Esophagus squamous epithelium (tissue), 4 donors: Measurements from ENCODE around the gene SSR4.

Experiments used
- CTCF ChIP-seq, 6 experiments: fragments of 450-650 bp in 4 of 6; fragments of 200-600 bp in 2 of 6; sonication (generic) in 2 of 6; IDR thresholded peaks; one replicate each; pipeline ENCODE4 v1.5.1; 2016 to 2019; ENCODE audit warnings: antibody characterized with exemption in 6 of 6, mild to moderate bottlenecking in 4 of 6, moderate library complexity in 4 of 6
- POLR2A ChIP-seq, 4 donors: fragments of 450-650 bp; IDR thresholded peaks; one replicate each; pipeline ENCODE4 v1.6.1; 2017; ENCODE audit warnings: antibody characterized with exemption in 4 of 4, mild to moderate bottlenecking in 4 of 4, moderate library complexity in 3 of 4

- TF ChIP-seq POLR2A (IDR thresholded peaks at IDR 0.05) (no peak), CTCF (IDR thresholded peaks at IDR 0.05) (no peak)
Observed at GRCh38 chrX:153825042-153825441, 30.6 kb downstream of the SSR4 start.
